ENCODE measurements around the gene FGF1.
A peak's percentile ranks its signal among the peaks of the same experiment; 100 is the strongest.

FGF1 gene

DNA sequence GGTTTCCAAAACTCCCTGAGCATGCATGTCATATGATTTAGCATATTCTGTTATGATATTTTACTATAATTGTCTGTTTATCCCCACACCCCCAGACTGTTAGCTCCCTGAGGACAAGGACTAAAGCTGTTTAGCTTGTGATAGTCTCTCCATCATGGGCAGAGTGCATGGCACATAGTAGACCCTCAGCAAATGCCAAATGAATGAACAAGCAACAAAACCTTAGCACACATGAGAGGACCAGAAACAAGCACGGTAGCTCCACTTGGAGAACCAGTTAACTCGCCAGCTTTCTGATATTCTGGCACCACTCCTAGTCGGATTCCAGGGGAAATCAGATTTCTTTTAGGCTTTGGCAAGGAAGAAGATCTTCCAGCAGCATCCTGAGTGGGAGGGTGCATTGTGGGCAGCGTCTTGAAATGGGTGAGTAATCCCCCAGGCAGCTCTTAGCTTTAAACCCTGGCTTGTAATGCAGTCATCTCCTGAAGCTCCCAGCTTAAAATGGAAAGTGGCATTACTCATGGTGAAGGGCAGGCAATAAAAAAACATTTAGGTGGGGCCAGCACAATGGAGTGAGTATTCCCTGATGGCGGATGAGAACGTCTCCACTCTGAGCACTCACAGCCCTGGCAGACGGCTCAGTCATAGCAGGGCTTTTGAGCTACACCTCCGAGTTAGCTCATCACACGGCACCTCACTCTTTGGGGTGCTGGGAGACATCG, 41.1 kb downstream of the FGF1 start:
- Histone ChIP-seq H3K9me3 (replicated peaks in 1 of 11) (no peaks in the 10 kb centered on the region), H3K36me3 (no peaks in the 10 kb centered on the region), H3K27ac (no peak overlapping the region), H3K27me3 (no peaks in the 10 kb centered on the region), H3K4me3 (no peak overlapping the region), H3K4me1 (peaks cover 0 to 14% (median 10%) of the 10 kb centered on the region in 10 experiments; a peak in 14 of 20 replicates), H3K9ac (no peak overlapping the region), H3K4me2 (no peak overlapping the region), H4K20me1 (no peaks in the 10 kb centered on the region)
- TF ChIP-seq Cebpa-rat (IDR thresholded peaks at IDR 0.05): no peak

DNA sequence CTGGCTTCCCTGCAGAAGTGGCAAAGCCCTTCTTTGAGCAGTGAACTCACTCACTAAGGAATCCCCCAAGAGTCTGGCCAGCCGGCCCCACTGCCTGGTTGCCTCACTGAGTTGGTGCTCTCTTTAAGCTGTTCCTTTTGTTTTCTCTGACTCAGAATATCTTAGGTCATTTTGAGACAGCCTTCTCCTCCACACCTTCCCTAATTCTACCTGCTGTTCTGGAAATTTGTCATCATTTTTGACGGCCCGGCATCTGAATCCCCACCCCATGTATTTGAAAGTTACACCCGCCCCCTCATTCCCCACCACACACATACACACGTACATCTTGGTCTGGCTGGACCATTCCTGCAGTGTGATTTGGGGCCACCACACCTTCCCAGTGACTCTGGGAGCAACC, 41.8 kb downstream of the FGF1 start:
- no peak overlapping the region for H3K4me3 ChIP-seq
- no peaks in the 10 kb centered on the region for H3K9me3 ChIP-seq (replicated peaks in 1 of 11)
- no peak overlapping the region for H3K9ac ChIP-seq
- peaks cover 0 to 14% (median 10%) of the 10 kb centered on the region in 10 experiments; a peak in 14 of 20 replicates for H3K4me1 ChIP-seq
- no peaks in the 10 kb centered on the region for H3K27me3 ChIP-seq
- H3K36me3 ChIP-seq: no peaks in the 10 kb centered on the region
- TF ChIP-seq Cebpa-rat (IDR thresholded peaks at IDR 0.05): no peak
- H4K20me1 ChIP-seq: no peaks in the 10 kb centered on the region
- H3K27ac ChIP-seq: no peak overlapping the region
- H3K4me2 ChIP-seq: no peak overlapping the region

DNA sequence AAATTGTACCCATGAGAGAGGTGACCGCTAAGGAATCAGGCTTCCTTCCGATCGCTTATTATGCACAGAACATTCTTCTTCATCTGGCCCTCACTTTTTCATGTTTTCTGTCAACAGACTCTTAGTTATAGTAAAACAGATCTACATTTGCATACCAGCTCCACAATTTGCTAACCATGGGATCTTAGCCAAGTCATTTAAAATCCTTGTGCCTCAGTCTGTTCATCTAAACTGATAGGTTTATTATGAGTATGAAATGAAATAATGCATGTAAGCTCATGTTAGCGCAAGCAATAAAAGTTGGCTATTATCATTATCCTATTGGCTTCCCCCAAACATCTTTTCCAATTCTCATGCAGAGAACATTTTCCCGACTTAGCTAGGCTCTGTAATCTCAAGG, 42.3 kb downstream of the FGF1 start:
- Histone ChIP-seq H3K9me3 (replicated peaks in 1 of 11) (no peaks in the 10 kb centered on the region), H4K20me1 (no peaks in the 10 kb centered on the region), H3K27me3 (no peaks in the 10 kb centered on the region), H3K36me3 (no peaks in the 10 kb centered on the region), H3K4me1 (peaks cover 0 to 14% (median 10%) of the 10 kb centered on the region in 10 experiments; a peak in 14 of 20 replicates), H3K4me2 (no peak overlapping the region), H3K27ac (no peak overlapping the region), H3K9ac (no peak overlapping the region), H3K4me3 (no peak overlapping the region)
- no peak for TF ChIP-seq Cebpa-rat (IDR thresholded peaks at IDR 0.05)

DNA sequence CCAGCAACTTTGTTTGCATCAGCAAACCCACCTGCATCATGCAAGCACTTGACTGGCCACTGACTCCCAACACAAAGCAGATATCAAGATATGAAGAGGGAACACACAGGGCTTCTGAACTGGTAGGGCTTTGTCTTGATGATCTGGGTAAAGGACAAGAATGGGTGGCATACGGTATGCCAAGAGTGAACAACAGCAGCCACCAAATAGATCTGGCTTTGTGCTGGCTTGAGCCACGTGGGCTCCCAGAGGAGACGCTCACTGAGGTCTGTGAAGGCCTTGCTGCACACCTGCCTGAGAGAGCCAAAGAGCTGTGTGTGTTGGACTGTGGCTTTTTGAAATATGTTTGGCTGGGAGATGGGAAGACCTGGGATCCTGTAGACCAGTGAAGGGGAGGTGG, 43.5 kb downstream of the FGF1 start:
- Histone ChIP-seq H3K27ac (no peak overlapping the region), H3K9me3 (replicated peaks in 1 of 11) (no peaks in the 10 kb centered on the region; a peak in 1 of 22 replicates), H3K36me3 (no peaks in the 10 kb centered on the region), H3K4me1 (peaks cover 0 to 14% (median 10%) of the 10 kb centered on the region in 10 experiments; a peak in 14 of 20 replicates), H3K27me3 (no peaks in the 10 kb centered on the region), H4K20me1 (no peaks in the 10 kb centered on the region), H3K4me2 (no peak overlapping the region), H3K9ac (no peak overlapping the region), H3K4me3 (no peak overlapping the region)
- TF ChIP-seq Cebpa-rat (IDR thresholded peaks at IDR 0.05): no peak

DNA sequence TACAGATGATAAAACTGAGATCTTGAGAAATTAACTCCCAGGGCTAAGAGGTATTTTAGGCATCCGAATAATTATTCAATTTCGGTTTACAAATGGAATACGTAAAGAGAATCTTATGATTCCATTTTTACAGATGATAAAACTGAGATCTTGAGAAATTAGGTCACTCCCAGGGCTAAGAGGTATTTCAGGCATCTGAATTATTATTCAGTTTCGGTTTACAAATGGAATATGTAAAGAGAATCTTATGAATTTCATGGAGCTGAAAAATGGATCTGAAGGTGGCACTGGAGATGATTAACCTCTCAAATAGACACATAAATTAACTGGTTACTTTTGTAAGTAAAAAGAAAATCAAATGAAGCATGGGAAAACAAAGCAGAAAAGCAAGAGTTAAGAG, 44.2 kb downstream of the FGF1 start:
- TF ChIP-seq Cebpa-rat (IDR thresholded peaks at IDR 0.05): no peak
- Histone ChIP-seq H4K20me1 (no peaks in the 10 kb centered on the region), H3K4me2 (no peak overlapping the region), H3K27me3 (no peaks in the 10 kb centered on the region), H3K4me3 (no peak overlapping the region), H3K9ac (no peak overlapping the region), H3K27ac (no peak overlapping the region), H3K36me3 (no peaks in the 10 kb centered on the region), H3K9me3 (replicated peaks in 1 of 11) (no peaks in the 10 kb centered on the region; a peak in 1 of 22 replicates), H3K4me1 (peaks cover 0 to 12% (median 10%) of the 10 kb centered on the region in 10 experiments; a peak in 14 of 20 replicates)

DNA sequence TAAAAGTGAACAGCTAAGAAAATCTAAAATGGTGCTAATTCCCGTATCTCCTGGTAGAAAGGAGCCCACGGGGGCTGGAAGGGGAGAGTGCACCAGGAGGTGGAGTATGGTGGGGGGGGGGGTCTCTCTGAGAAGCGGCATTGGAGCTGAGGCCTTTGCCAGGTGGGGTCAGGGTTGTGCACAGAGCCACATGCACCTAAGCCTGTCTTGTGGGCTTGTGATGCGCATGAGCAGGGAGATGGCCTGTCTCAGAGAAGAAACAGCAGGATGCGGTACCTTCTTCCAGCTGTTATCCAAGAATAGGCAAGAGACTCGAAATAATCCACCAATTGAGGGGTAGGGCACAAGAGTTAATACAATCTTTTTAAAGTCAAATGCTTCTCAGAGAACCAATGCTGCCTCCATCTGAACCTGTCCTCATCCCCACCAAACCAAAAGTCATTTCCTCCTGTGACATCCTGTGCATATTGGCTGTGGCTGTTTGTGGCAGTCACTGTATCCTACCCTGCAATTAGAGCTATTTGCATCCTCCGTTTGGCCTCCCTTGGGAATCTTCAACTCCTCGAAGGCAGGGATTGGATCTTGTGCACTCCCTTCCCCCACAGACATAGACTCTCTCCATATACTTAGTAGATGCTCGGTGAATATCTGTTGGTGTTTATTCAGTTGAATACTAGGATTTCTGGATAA, 45.4 kb downstream of the FGF1 start:
- H4K20me1 ChIP-seq: no peaks in the 10 kb centered on the region
- H3K27ac ChIP-seq: no peak overlapping the region
- H3K4me3 ChIP-seq: no peak overlapping the region
- no peak for TF ChIP-seq Cebpa-rat (IDR thresholded peaks at IDR 0.05)
- H3K4me1 ChIP-seq: peaks cover 0 to 12% (median 10%) of the 10 kb centered on the region in 10 experiments; a peak in 14 of 20 replicates
- H3K9ac ChIP-seq: no peak overlapping the region
- H3K9me3 ChIP-seq (replicated peaks in 1 of 11): no peaks in the 10 kb centered on the region; a peak in 1 of 22 replicates
- H3K4me2 ChIP-seq: peak overlapping the region in 9 of 11 experiments; percentile 16 to 63 (median 33); a peak in 15 of 22 replicates
- H3K36me3 ChIP-seq: no peaks in the 10 kb centered on the region
- no peaks in the 10 kb centered on the region for H3K27me3 ChIP-seq

DNA sequence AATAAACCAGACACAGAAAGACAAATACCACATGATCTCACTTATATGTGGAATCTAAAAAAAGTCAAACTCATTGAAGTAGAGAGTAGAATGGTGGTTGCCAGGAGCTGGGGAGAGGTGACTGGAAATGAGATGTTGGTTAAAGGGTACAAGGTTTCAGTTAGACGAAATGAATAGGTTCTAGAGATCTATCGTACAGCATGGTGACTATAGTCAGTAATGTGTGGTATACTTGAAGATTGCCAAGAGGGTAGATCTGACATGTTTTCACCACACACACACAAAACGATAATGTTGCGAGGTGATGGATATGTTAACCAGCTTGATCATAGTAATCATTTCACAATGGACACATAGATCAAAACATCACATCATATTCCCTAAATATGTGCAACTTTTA, 46.4 kb downstream of the FGF1 start:
- no peaks in the 10 kb centered on the region; a peak in 1 of 22 replicates for H3K9me3 ChIP-seq (replicated peaks in 1 of 11)
- peaks cover 0 to 12% (median 10%) of the 10 kb centered on the region in 10 experiments; a peak in 14 of 20 replicates for H3K4me1 ChIP-seq
- H3K4me3 ChIP-seq: no peak overlapping the region
- no peaks in the 10 kb centered on the region for H4K20me1 ChIP-seq
- no peak overlapping the region for H3K9ac ChIP-seq
- no peak overlapping the region for H3K4me2 ChIP-seq
- TF ChIP-seq Cebpa-rat (IDR thresholded peaks at IDR 0.05): no peak
- no peaks in the 10 kb centered on the region for H3K27me3 ChIP-seq
- no peak overlapping the region for H3K27ac ChIP-seq
- H3K36me3 ChIP-seq: no peaks in the 10 kb centered on the region

DNA sequence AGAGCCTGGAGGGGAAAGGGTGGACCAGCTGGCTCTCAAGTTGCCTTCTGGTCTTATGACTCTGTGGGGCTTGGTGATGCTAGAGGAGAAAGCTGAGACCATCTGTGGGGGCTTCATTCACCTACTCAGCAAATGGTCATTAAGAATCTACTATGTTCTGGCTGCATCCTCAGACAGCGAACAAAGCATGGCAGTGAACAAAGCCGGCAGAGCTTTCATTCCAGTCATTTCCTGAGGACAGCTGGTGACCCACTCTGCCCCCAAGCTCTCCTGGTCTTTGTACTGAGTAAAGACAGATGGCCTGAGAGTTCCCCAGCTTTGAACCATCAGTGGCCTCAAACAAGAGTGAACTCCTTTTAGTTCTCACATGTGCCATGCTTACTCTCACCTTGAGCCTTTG, 48.0 kb downstream of the FGF1 start:
- no peak overlapping the region for H3K27ac ChIP-seq
- no peak for TF ChIP-seq Cebpa-rat (IDR thresholded peaks at IDR 0.05)
- H3K4me2 ChIP-seq: no peak overlapping the region

DNA sequence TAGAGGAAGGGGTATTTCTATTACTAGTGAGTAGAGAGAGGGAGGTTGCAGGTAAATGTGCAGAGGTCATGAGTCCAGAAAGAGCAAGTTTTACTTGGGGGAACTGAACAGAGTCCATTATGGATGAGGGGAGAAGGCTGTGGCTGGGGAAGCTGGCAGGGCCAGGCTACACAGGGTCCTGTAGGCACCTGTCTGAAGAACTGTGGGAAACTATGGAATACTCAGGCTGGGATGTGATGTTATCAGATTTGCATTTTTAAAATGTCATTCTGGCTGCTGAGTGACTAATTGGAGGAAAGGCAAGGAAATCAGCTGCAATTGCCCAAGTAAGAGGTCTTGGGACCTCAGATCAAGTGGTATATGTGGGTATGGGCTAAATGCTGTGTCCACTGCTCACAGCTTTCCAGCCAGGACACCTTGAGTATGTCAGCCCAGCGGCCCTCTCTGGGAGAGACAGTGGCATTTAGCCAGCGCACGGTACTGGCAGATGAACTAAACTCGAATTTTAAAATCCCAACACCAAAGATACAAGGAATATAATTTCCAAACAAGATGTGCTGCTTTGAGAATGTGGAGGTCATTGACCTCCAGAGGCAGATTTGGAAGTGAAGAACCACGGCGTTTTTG, 49.1 kb downstream of the FGF1 start:
- no peaks in the 10 kb centered on the region for H3K36me3 ChIP-seq
- no peaks in the 10 kb centered on the region; a peak in 1 of 22 replicates for H3K9me3 ChIP-seq (replicated peaks in 1 of 11)
- no peak overlapping the region for H3K4me3 ChIP-seq
- H3K4me2 ChIP-seq: no peak overlapping the region
- no peak overlapping the region for H3K27ac ChIP-seq
- H3K4me1 ChIP-seq: peaks cover 0 to 12% (median 10%) of the 10 kb centered on the region in 10 experiments; a peak in 14 of 20 replicates
- no peak overlapping the region for H3K9ac ChIP-seq
- no peaks in the 10 kb centered on the region for H3K27me3 ChIP-seq
- TF ChIP-seq Cebpa-rat (IDR thresholded peaks at IDR 0.05): no peak
- H4K20me1 ChIP-seq: no peaks in the 10 kb centered on the region

More for the DNA sequence above, 48.0 kb downstream of the FGF1 start:
- Histone ChIP-seq H3K9ac (no peak overlapping the region), H3K36me3 (no peaks in the 10 kb centered on the region), H3K4me1 (peaks cover 0 to 12% (median 10%) of the 10 kb centered on the region in 10 experiments; a peak in 14 of 20 replicates), H3K27me3 (no peaks in the 10 kb centered on the region), H4K20me1 (no peaks in the 10 kb centered on the region), H3K4me3 (no peak overlapping the region), H3K9me3 (replicated peaks in 1 of 11) (no peaks in the 10 kb centered on the region; a peak in 1 of 22 replicates)
